Heart right ventricle (tissue), 16 donors: ENCODE measurements around the gene MOB3B. TPM values are rescaled to one million over a fixed set of nuclear protein-coding genes. Genes with fewer than 3 reads are reported as not detected.

ENCODE experiments used
- ATAC-seq, 8 donors: fragments of 200-7000 bp; cut with Tn5 transposase; one replicate each; pipeline ENCODE4 v1.9.1; 2020; ENCODE audit warnings: mild to moderate bottlenecking in 8 of 8, moderate library complexity in 8 of 8, moderate number of reproducible peaks in 1 of 8
- DNase-seq, 2 donors: peaks; one replicate each; pipeline ENCODE4 v3.0.0-alpha.2; 2020
- H3K27ac ChIP-seq, 10 donors: fragments of 200-600 bp; sonication (generic) in 2 of 10; one replicate each; pipeline versions ENCODE4 v1.5.0 to v1.8.0; 2020 to 2022; ENCODE audit warnings: mild to moderate bottlenecking in 3 of 10
- H3K27me3 ChIP-seq, 7 donors: fragments of 200-600 bp; one replicate each; pipeline ENCODE4 v1.8.0; 2021 to 2022; ENCODE audit warnings: mild to moderate bottlenecking in 2 of 7
- H3K36me3 ChIP-seq, 9 donors: fragments of 200-600 bp; sonication (generic) in 1 of 9; one replicate each; pipeline versions ENCODE4 v1.5.0 to v1.8.0; 2020 to 2022; ENCODE audit warnings: mild to moderate bottlenecking in 2 of 9
- H3K4me1 ChIP-seq, 9 donors: fragments of 200-600 bp; sonication (generic) in 1 of 9; one replicate each; pipeline versions ENCODE4 v1.5.0 to v1.8.0; 2020 to 2022; ENCODE audit warnings: mild to moderate bottlenecking in 4 of 9
- H3K4me3 ChIP-seq, 10 donors: fragments of 200-600 bp; sonication (generic) in 2 of 10; one replicate each; pipeline versions ENCODE4 v1.5.0 to v1.8.0; 2020 to 2022; ENCODE audit warnings: mild to moderate bottlenecking in 7 of 10, moderate library complexity in 2 of 10
- H3K9me3 ChIP-seq, 11 donors: fragments of 200-600 bp in 10 of 11; sonication (generic) in 2 of 11; one replicate each; pipeline versions ENCODE4 v1.5.0 to v1.8.0; 2013 to 2022; ENCODE audit warnings: mild to moderate bottlenecking in 2 of 11, control low read depth in 1 of 11, moderate library complexity in 1 of 11
- CTCF ChIP-seq, 9 donors: fragments of 200-600 bp; sonication (generic) in 2 of 9; IDR thresholded peaks; one replicate each; pipeline versions ENCODE4 v1.5.0 to v1.8.0; 2021 to 2022; ENCODE audit warnings: antibody characterized with exemption in 9 of 9, mild to moderate bottlenecking in 5 of 9, moderate library complexity in 1 of 9
- whole genome bisulfite sequencing, 2 donors: extraction: QIAGEN DNeasy Blood & Tissue Kit; methylation state at CpG; one replicate each; pipeline ENCODE4 v1.1.7; 2013; ENCODE audit warnings: inconsistent platforms in 1 of 2; 5-methylcytosine and 5-hydroxymethylcytosine counted together
- intact Hi-C, 10 donors: fragments of 100-400 bp; cut with DNase I; formaldehyde crosslinking; loops; one replicate each; pipeline versions ENCODE4 v1.11.1 to v1.14.2; 2022
- polyA plus RNA-seq, 2 donors: library from polyadenylated mRNA; stranded (reverse); fragments of 200-250 nt; gene quantifications; one replicate each; pipeline ENCODE4 v1.2.3, GENCODE V29; 2013
- total RNA-seq, 10 donors: library from RNA; stranded (reverse); fragmentation: NEBNext Ultra II Directional in 3 of 10; extraction: Animal tissue kit (Norgen Biotek cat#: 25700) in 3 of 10; gene quantifications; one replicate each; pipeline versions ENCODE4 v1.2.1 to v1.2.4, GENCODE V29; 2021 to 2023
- donor health status: Arrhythmogenic right ventricular cardiomyopathy.
- donor health status: ischemic (EF 13 %, LVEDD 7.1; RV severe dilation, severe dysfunction).
- donor health status: healthy with polysubstance abuse.
- donor health status: DM: no; HTN: yes; CAD: no.
- donor health status: DM: no; HTN: no; CAD: no.
- donor health status: ischemic (EF 25% LVEDD 6.9; RV normal size, moderate dysfunction).
- donor health status: ischemic (EF 25% LVEDD 5.7; RV mildly dilated, moderate dysfunction).
- donor health status: healthy.
- donor health status: DM: yes; HTN: yes; CAD: no.
- donor health status: Ischemic cardiomyopathy.
- donor health status: ischemic (EF 35%, LVEDD 5.7; RV mildly dilated, moderate dysfunction).
- donor health status: nonischemic (EF 11% LVEDD 7.7; RV severe dilation, severe dysfunction).
- donor health status: DM: yes; HTN: yes; CAD: no.
- donor health status: PGD.
- donor health status: ischemic (EF 29% LVEDD 5.4; RV normal size, mild dysfunction).
- donor health status: nonischemic (EF 23%, LVEDD 6.1; RV moderate dilation, normal function).

Gene MOB3B
- total and polyA plus RNA-seq, 12 donors = 0.39 to 2.3 (median 1.3) TPM

DNA sequence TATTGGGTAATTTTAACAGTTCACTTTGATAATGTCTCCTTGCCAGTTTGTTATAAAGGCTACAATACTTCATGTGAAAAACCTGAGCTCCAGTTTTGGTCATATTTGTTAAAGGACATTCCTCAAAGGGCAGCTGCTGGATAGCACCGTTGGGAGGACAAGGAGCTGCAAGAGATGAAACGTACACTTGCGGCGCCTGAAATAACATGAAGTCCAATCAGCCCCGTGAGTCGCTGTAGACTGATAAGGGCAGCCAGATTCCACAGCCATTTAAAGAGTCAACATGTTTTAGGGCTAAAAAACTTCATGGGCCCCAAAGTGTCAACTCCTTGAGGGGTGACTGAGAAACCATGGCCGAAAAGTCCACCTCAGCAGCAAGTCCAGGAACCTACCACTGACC is 91.1 kb downstream of the MOB3B start:
- H3K27me3 ChIP-seq = no peaks in the 10 kb centered on the region
- H3K4me3 ChIP-seq = no peak overlapping the region
- H3K27ac ChIP-seq = no peak overlapping the region
- no peaks in the 10 kb centered on the region for H3K9me3 ChIP-seq
- H3K4me1 ChIP-seq = peaks cover 0 to 32% (median 12%) of the 10 kb centered on the region in 9 donors
- WGBS, 2 donors = 59 to 61% methylated on average over 7 of the region's 7 CpGs
- DNase-seq (no peak), ATAC-seq (no peak)
- TF ChIP-seq CTCF (IDR thresholded peaks at IDR 0.05) = no peak
- intact Hi-C loops = loop anchor here in 1 of 10 donors (10.0 kb wide), 1 partner anchor 86 kb away; the partner anchor contains the start of genes IFNK and MOB3B
- H3K36me3 ChIP-seq = no peaks in the 10 kb centered on the region

- 70 to 72% methylated on average over 6 of the region's 6 CpGs for WGBS, 2 donors
- no peak for DNase-seq
- no peak overlapping the region for H3K4me3 ChIP-seq
- no peaks in the 10 kb centered on the region for H3K36me3 ChIP-seq
- H3K4me1 ChIP-seq = peaks cover 0 to 39% (median 14%) of the 10 kb centered on the region in 9 donors
- H3K27ac ChIP-seq = no peak overlapping the region
- no peak for TF ChIP-seq CTCF (IDR thresholded peaks at IDR 0.05)
- H3K9me3 ChIP-seq = no peaks in the 10 kb centered on the region
- peak in 3 of 8 donors; percentile 33 to 41 (median 33) for ATAC-seq
- H3K27me3 ChIP-seq = no peaks in the 10 kb centered on the region
- intact Hi-C loops = loop anchor here in 1 of 10 donors (10.0 kb wide), 1 partner anchor 87 kb away; the partner anchor contains the start of genes IFNK and MOB3B
Measured at GRCh38 chr9:27437652-27438373, 91.8 kb downstream of the MOB3B start.

DNA sequence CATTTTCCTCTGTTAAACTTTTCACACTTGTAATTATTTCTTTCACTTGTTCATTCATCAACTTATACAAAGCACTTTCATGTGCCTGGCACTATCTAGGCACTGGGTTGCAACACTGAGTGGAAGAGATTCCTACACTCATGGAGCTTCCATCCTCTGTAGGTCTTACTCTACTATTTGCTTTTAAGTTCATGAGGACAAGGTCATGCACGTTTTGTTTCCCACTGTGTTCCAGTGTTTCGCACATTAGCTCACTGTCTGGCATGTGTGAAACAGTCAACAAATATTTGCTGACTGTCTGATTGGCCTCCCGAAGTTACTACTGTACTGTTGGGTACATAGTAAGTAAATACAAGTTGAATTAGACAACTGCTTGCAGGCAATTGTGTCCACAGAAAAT is 93.4 kb downstream of the MOB3B start:
- intact Hi-C loops = loop anchor here in 1 of 10 donors (10.0 kb wide), 1 partner anchor 89 kb away; the partner anchor contains the start of genes IFNK and MOB3B
- H3K36me3 ChIP-seq = no peaks in the 10 kb centered on the region
- no peak overlapping the region for H3K4me3 ChIP-seq
- no peak for TF ChIP-seq CTCF (IDR thresholded peaks at IDR 0.05)
- ATAC-seq (peak in 2 of 8 donors; percentile 37 to 53), DNase-seq (no peak)
- no peaks in the 10 kb centered on the region for H3K9me3 ChIP-seq
- H3K27ac ChIP-seq = no peak overlapping the region
- H3K27me3 ChIP-seq = no peaks in the 10 kb centered on the region
- 78 to 85% methylated on average over 3 of the region's 3 CpGs for WGBS, 2 donors
- peaks cover 0 to 55% (median 21%) of the 10 kb centered on the region in 9 donors for H3K4me1 ChIP-seq

DNA sequence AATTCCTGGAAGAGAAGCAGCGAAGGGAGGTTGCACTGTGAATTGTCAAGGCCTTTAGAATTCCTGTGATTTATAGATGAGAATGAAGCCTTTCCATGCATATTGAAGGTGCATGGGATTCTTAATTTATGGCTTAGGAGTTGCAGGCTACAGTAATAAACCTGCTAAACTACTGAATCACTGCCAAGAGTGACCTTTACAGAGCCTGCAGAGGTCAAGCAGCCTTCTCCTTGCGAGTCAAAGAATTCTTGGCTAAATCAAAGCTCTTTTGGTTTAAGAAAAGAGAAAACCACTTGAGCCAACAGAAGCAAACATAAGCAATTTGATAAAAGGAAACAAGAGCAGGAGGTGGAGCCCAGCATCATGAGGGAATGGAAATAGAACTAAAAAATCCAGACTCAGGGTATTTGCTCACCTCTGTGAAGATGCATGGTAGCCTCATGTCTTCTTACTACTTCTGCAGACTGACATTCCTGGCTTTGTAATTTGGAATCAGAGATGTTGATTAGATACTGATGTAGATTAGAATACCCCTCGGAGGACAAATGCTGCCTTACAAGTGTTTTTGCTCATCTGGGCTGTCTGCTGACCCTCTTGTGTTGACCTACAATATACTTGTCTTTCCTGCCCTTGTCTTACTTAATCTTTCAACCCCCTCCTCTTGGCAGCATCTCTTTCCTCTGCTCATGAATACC is 95.8 kb downstream of the MOB3B start:
- 66 to 72% methylated on average over 3 of the region's 3 CpGs for WGBS, 2 donors
- Histone ChIP-seq H3K36me3 (no peaks in the 10 kb centered on the region), H3K4me3 (no peak overlapping the region), H3K4me1 (peaks cover 0 to 60% (median 21%) of the 10 kb centered on the region in 9 donors), H3K27me3 (no peaks in the 10 kb centered on the region), H3K9me3 (no peaks in the 10 kb centered on the region), H3K27ac (no peak overlapping the region)
- DNase-seq (no peak), ATAC-seq (no peak)
- intact Hi-C loops = loop anchor here in 2 of 10 donors (5.0 to 10.0 kb wide), 2 partner anchors 36 to 91 kb away; partner anchors contain the start of genes IFNK (in 1 of the 2) and MOB3B (in 1 of the 2)
- TF ChIP-seq CTCF (IDR thresholded peaks at IDR 0.05) = no peak
